ENCODE results near the gene GSTO2. TPM values are rescaled to one million over a fixed set of nuclear protein-coding genes. Genes with fewer than 3 reads are reported as not detected.
A peak's percentile ranks its signal among the peaks of the same experiment; 100 is the strongest.

The GSTO2 gene
- polyA plus RNA-seq, 1 experiment: 1.7 TPM

- POLR2A ChIA-PET: no interaction called here
- no peak for DNase-seq (ENCODE audit: low read depth, low spot score)
- TF ChIP-seq CTCF (IDR thresholded peaks at IDR 0.05; ENCODE audit: low read depth, low read length): peak; percentile 100
- H3K9me3 ChIP-seq (ENCODE audit: control insufficient read depth, insufficient read depth, low read length): no peaks in the 10 kb centered on the region
- CTCF ChIA-PET: interaction anchor here (0.6 to 10.7 kb wide), 49 partner anchors 9 to 404 kb away, joined by 3 to 379 read pairs (median 4); partner anchors contain the start of genes CFAP58, GSTO1, ITPRIP and SFR1
- no peaks in the 10 kb centered on the region for H3K27me3 ChIP-seq (ENCODE audit: control insufficient read depth, insufficient read depth, low read length)
- no peak overlapping the region for H3K4me3 ChIP-seq (ENCODE audit: low read depth, low read length)
- H3K27ac ChIP-seq (ENCODE audit: low read depth, low read length): no peak overlapping the region
These were observed 22.5 kb downstream of the GSTO2 start for GRCh38 chr10:104291439-104291951.

- DNase-seq (ENCODE audit: low read depth, low spot score): no peak
- no peak overlapping the region for H3K27ac ChIP-seq (ENCODE audit: low read depth, low read length)
- H3K4me3 ChIP-seq (ENCODE audit: low read depth, low read length): no peak overlapping the region
- no peaks in the 10 kb centered on the region for H3K27me3 ChIP-seq (ENCODE audit: control insufficient read depth, insufficient read depth, low read length)
- TF ChIP-seq CTCF (IDR thresholded peaks at IDR 0.05; ENCODE audit: low read depth, low read length): no peak
- CTCF ChIA-PET: interaction anchor here (0.7 to 10.7 kb wide), 15 partner anchors 10 to 100 kb away, joined by 3 to 379 read pairs (median 42); partner anchors contain the start of genes CFAP58, GSTO1 and ITPRIP
- POLR2A ChIA-PET: no interaction called here
- no peaks in the 10 kb centered on the region for H3K9me3 ChIP-seq (ENCODE audit: control insufficient read depth, insufficient read depth, low read length)
These were observed 24.0 kb downstream of the GSTO2 start for GRCh38 chr10:104293011-104293410.

- no peak for TF ChIP-seq CTCF (IDR thresholded peaks at IDR 0.05; ENCODE audit: low read depth, low read length)
- H3K9me3 ChIP-seq (ENCODE audit: control insufficient read depth, insufficient read depth, low read length): no peaks in the 10 kb centered on the region
- ChIA-PET CTCF (interaction anchor here (1.1 to 10.7 kb wide), 8 partner anchors 11 to 58 kb away, joined by 3 to 379 read pairs (median 68); partner anchors contain the start of genes CFAP58, GSTO1 and ITPRIP), POLR2A (no interaction called here)
- DNase-seq (ENCODE audit: low read depth, low spot score): no peak
- H3K4me3 ChIP-seq (ENCODE audit: low read depth, low read length): no peak overlapping the region
- no peaks in the 10 kb centered on the region for H3K27me3 ChIP-seq (ENCODE audit: control insufficient read depth, insufficient read depth, low read length)
- no peak overlapping the region for H3K27ac ChIP-seq (ENCODE audit: low read depth, low read length)
These were observed 24.9 kb downstream of the GSTO2 start for GRCh38 chr10:104293781-104294321.

- POLR2A ChIA-PET: interaction anchor here (0.5 kb wide), 1 partner anchor 176 kb away, joined by 3 read pairs; no protein-coding TSS in a partner anchor
These were observed 27.9 kb downstream of the GSTO2 start for GRCh38 chr10:104296687-104297436.

More at GRCh38 chr10:104296687-104297436, 27.9 kb downstream of the GSTO2 start:
- no peak overlapping the region for H3K4me3 ChIP-seq (ENCODE audit: low read depth, low read length)
- peak overlapping the region; percentile 40 for H3K27ac ChIP-seq (ENCODE audit: low read depth, low read length)
- DNase-seq (ENCODE audit: low read depth, low spot score): no peak
- H3K9me3 ChIP-seq (ENCODE audit: control insufficient read depth, insufficient read depth, low read length): no peaks in the 10 kb centered on the region
- CTCF ChIA-PET: interaction anchor here (1.4 to 10.7 kb wide), 3 partner anchors 21 to 55 kb away, joined by 3 to 379 read pairs (median 16); partner anchors contain the start of gene CFAP58
- TF ChIP-seq CTCF (IDR thresholded peaks at IDR 0.05; ENCODE audit: low read depth, low read length): no peak
- H3K27me3 ChIP-seq (ENCODE audit: control insufficient read depth, insufficient read depth, low read length): no peaks in the 10 kb centered on the region

Data from AG04450 (cell line).